IPS DF 6.9 (cell line): Measurements from ENCODE around the gene CAMKMT.
A peak's percentile ranks its signal among the peaks of the same experiment; 100 is the strongest.

ENCODE experiments used
- DNase-seq: peaks from one replicate; pipeline ENCODE4 v3.0.0-alpha.2; 2013; ENCODE audit warnings: low read depth, low spot score
- H3K27ac ChIP-seq: one replicate; pipeline ENCODE4 v1.5.1; 2013; ENCODE audit warnings: low read length, control low read depth
- H3K27me3 ChIP-seq: 2 replicates; pipeline ENCODE4 v1.6.1; 2013; ENCODE audit warnings: mild to moderate bottlenecking, low read length; ENCODE audit not compliant: control insufficient read depth, insufficient read depth
- H3K36me3 ChIP-seq: 2 replicates; pipeline ENCODE4 v1.6.1; 2013; ENCODE audit warnings: low read length; ENCODE audit not compliant: control insufficient read depth, insufficient read depth
- H3K4me1 ChIP-seq: 2 replicates; pipeline ENCODE4 v1.6.1; 2013; ENCODE audit warnings: low read length; ENCODE audit not compliant: control insufficient read depth, insufficient read depth
- H3K4me3 ChIP-seq: 2 replicates; pipeline ENCODE4 v1.5.1; 2013; ENCODE audit warnings: mild to moderate bottlenecking, low read length
- H3K9me3 ChIP-seq: 2 replicates; pipeline ENCODE4 v1.6.1; 2013; ENCODE audit warnings: low read length, inconsistent platforms; ENCODE audit not compliant: control insufficient read depth, insufficient read depth
- WGBS: extraction: QIAGEN DNeasy Blood & Tissue Kit; methylation state at CpG from one replicate; pipeline ENCODE4 v1.1.7; 2013; ENCODE audit warnings: mixed read lengths, missing lambda C conversion rate; ENCODE audit not compliant: insufficient read length, insufficient coverage; 5-methylcytosine and 5-hydroxymethylcytosine counted together

The CAMKMT gene

DNA sequence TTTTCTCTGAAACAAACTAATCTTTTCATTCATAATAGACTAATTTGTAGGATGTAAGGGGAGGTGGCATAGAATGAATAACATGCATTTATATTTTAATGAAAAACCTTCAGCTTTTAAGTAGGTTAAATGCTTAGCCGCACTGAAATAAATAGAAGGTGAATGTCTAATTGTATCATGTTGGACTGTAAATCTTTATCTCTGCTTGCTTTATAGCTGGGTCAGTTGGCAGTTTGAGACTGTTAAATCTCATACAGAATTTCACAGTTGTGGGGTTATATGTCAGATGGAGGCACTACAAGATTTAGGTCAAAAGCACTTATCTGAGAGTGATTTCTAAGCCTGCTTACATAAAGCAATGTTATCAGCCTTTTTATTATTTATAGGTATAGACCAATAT lies 405.0 kb downstream of the CAMKMT start:
- Histone ChIP-seq H3K4me3 (no peak overlapping the region), H3K9me3 (no peaks in the 10 kb centered on the region), H3K36me3 (no peaks in the 10 kb centered on the region), H3K27me3 (no peaks in the 10 kb centered on the region; the same call in 1 of the 2 replicates), H3K4me1 (peaks cover 2% of the 10 kb centered on the region; the same call in 1 of the 2 replicates), H3K27ac (no peak overlapping the region)
- no peak for DNase-seq
- WGBS: no CpG with 5 or more reads among the region's 1 CpG

DNA sequence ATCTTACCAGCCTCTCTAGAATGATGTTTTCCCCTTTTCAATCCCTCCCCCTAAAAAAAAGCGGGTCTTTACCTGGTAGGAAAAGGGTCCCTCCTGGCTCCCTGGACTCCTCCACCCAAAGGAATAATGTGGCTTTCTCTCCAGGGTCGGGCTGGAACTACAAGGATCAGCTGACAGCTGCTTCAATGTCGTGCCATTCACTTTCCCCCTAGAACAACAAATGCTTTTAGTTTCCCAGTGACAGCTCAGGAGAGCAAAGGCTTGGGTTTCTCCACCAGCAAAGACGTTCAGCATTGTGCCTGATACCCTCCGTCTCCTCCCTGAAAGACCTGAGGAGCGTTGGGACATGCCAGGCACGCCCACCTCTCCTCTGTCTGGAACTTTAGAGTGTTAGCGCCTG lies 405.9 kb downstream of the CAMKMT start:
- no CpG with 5 or more reads among the region's 8 CpGs for WGBS
- DNase-seq: no peak
- Histone ChIP-seq H3K27me3 (no peaks in the 10 kb centered on the region; the same call in 1 of the 2 replicates), H3K36me3 (no peaks in the 10 kb centered on the region), H3K27ac (no peak overlapping the region), H3K9me3 (no peaks in the 10 kb centered on the region), H3K4me3 (no peak overlapping the region), H3K4me1 (peaks cover 2% of the 10 kb centered on the region; the same call in 1 of the 2 replicates)

DNA sequence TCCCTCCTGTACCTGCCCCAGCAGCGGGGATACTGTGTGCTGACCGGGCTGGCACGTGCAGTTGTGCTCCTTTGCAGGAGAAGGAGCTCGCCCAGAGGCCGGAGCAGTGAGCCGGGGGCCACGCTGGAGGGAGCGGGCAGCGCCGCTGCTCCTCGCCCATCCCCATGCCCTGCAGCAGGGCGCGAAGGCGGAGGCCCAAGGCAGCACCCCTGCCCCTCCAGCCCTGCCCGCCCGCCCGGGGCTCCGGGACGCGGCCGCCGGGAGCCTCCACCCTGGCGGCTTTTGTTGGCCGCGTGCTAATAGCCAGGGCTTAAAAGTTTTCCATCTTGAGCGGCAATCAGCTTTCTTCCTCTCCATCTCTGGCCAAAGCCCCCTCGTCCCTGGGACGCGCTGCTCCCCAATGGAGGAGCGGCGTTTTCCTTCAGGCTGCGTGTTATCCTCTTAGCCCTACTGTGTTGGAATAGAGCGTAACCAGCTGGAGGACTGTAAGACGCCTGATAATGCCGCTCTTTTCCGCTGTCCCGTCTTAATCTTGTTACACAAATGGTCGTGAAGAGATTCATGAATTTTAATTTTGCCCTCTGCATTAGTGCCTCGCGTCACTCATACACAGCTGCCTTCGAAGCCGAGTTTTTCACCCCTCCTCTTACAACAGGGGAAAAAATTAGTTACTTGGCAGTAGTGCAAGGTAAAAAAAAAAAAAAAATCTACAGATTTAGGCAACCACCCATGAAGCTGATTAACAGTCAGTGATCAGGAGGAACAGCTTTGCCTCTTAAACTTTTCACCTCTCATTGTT lies 406.9 kb downstream of the CAMKMT start:
- no peak overlapping the region for H3K27ac ChIP-seq
- H3K4me1 ChIP-seq: peaks cover 2% of the 10 kb centered on the region; the same call in 1 of the 2 replicates
- H3K4me3 ChIP-seq: peak overlapping the region; percentile 16; the same call in 1 of the 2 replicates
- no peaks in the 10 kb centered on the region for H3K36me3 ChIP-seq
- no peak for DNase-seq
- no peaks in the 10 kb centered on the region; the same call in 1 of the 2 replicates for H3K27me3 ChIP-seq
- no peaks in the 10 kb centered on the region for H3K9me3 ChIP-seq
- no CpG with 5 or more reads among the region's 42 CpGs for WGBS

DNA sequence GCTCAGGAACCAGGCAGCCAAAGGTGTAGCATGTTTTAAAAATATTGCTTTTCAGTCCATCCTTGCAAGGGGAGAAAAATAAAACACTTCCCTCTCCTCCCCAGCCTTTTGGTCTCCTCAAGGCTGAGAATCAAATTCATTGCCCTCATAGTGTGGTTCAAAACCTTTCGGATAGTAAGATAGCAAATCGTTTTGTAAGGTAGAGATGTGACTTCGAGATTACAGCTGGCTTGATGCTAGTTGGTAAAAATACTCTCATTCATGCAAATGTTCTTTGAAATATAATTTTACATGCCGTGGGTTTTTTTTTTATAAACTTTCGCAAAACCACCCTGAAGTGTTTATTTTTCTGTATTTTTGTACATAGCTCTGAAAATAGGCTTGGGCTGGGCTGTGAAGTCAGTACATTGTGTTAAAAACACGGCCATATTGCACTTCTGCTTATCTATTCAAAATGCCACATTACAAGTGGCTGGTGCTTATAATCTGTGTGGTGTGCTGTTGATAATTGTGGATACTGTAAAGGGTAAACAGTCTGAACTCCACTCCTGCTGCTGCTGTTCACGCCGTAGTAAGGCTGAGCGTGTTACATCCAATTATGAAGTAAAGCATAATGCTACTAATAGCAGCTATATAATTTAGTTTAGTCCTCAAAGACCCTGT lies 407.7 kb downstream of the CAMKMT start:
- no CpG with 5 or more reads among the region's 9 CpGs for WGBS
- H3K4me1 ChIP-seq: peaks cover 2% of the 10 kb centered on the region; the same call in 1 of the 2 replicates
- DNase-seq: no peak
- H3K9me3 ChIP-seq: no peaks in the 10 kb centered on the region
- H3K36me3 ChIP-seq: no peaks in the 10 kb centered on the region
- H3K27me3 ChIP-seq: no peaks in the 10 kb centered on the region; the same call in 1 of the 2 replicates
- H3K27ac ChIP-seq: no peak overlapping the region
- H3K4me3 ChIP-seq: no peak overlapping the region

DNA sequence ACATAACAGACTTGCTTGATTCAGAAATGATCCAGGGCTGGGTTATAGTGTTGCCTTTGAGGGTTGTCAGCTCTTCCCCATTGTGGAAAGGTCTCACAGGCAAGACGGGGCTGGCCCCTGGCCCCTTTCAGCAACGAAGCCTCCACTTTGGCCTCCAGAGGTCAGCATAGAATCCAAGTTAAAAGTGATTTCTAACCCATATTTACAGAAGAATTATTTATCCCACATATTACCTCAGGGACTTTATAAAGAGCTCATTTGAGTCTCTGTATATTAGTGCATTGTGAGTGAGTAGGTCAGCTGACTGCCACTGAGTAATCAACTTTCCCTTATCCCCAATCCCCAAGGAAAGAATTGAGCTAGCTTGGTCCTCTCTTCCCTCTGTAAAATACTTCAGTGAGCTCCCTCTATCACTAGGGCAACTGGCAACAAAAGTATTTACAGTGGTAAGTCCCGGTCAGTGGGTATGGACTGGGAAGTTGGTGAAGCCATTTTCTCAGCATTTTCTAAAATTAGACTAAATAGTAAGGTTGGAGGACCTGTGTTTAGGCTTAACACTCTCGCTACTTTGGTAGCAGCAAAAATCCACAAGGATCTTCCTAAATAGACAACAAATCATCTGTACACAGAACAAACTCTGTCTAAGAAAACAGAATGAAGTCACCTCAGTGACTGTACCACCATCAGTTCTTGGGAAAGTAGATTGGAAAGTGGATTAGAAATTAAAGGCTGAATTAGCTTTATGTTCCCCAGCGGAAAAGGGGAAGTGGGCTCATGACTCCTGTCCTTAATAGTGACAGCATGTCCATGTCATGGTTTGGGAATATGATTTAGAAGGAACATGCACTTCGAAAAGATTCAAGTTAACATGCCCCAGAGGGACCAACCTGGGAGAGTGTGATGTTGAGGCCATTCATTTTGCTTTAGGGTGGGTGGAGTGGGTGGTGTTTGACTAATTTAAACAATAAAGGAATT lies 408.8 kb downstream of the CAMKMT start:
- Histone ChIP-seq H3K27me3 (no peaks in the 10 kb centered on the region; the same call in 1 of the 2 replicates), H3K4me3 (no peak overlapping the region), H3K27ac (no peak overlapping the region), H3K36me3 (no peaks in the 10 kb centered on the region), H3K4me1 (peaks cover 3% of the 10 kb centered on the region; the same call in 1 of the 2 replicates), H3K9me3 (no peaks in the 10 kb centered on the region)
- no peak for DNase-seq
- no CpG with 5 or more reads among the region's 6 CpGs for WGBS

DNA sequence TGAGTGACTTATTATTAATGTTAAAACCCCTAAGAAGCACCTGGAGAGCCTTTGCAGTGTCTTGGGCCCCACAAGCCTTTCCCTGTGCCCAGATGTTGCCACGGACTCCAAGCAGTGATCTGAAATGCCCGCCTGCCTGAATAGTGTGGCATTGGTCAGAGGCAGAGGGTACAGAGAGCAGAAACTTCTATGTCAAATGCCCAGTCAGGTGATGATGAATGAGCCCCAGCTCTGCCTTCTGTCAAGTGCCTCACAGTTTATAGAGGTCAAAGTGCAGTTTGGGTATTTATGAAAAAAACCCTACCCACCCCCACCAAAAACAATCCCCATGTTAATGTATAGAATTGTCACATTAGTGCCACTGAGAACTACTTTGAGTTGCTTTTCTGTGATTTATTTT lies 409.8 kb downstream of the CAMKMT start:
- no CpG with 5 or more reads among the region's 2 CpGs for WGBS
- Histone ChIP-seq H3K4me1 (peaks cover 3% of the 10 kb centered on the region; the same call in 1 of the 2 replicates), H3K9me3 (no peaks in the 10 kb centered on the region)

DNA sequence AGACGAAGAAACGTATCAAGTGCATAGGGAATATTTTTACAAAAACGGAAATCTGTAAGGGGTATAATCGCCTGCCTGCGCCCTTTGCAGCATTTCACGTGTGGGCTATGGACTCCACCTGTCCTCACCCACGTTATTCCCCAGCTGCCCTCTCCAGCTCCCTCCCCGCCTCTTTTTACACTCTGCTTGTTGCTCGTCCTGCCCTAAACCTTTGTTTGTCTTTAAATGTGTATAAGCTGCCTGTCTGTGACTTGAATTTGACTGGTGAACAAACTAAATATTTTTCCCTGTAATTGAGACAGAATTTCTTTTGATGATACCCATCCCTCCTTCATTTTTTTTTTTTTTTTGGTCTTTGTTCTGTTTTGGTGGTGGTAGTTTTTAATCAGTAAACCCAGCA lies 410.4 kb downstream of the CAMKMT start:
- Histone ChIP-seq H3K9me3 (no peaks in the 10 kb centered on the region), H3K27ac (no peak overlapping the region), H3K4me3 (no peak overlapping the region), H3K36me3 (no peaks in the 10 kb centered on the region), H3K4me1 (peaks cover 3% of the 10 kb centered on the region; the same call in 1 of the 2 replicates), H3K27me3 (no peaks in the 10 kb centered on the region; the same call in 1 of the 2 replicates)
- no peak for DNase-seq
- no CpG with 5 or more reads among the region's 9 CpGs for WGBS

More for the DNA sequence above, 409.8 kb downstream of the CAMKMT start:
- H3K27ac ChIP-seq: no peak overlapping the region
- no peak for DNase-seq
- H3K4me3 ChIP-seq: no peak overlapping the region
- no peaks in the 10 kb centered on the region for H3K36me3 ChIP-seq
- H3K27me3 ChIP-seq: no peaks in the 10 kb centered on the region; the same call in 1 of the 2 replicates

DNA sequence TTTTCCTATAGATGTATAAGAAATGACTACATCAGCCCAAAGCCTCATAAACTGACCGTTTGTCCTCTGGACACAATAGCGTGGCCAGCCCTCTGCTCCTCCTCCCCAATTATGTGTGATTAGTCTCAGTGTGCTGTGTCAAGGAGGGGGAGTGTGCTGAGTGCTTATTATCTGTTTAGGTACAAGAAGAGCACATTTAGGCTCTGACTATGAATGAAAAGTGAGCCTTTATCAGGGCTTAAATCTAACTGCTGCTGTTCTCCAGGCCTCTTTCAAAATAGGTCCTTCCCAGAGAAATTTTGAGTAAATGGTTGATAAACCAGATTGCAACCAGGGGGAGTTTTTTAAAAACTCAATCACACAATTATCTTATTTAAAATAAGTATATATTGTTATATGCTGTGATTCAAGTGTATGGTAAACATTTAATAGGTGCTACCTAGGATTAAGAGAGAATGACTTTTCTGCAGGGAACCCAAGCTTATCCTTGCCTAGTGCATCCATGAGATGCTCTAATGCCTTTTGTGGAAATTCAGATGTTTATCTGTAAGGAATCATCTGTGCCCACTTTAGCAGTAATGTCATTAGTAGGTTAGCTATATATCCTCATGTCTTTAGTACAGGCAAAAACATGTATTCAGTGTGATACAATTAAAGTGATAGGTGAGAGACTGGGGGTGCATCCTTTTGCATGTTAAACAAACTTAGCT lies 411.1 kb downstream of the CAMKMT start:
- WGBS: no CpG with 5 or more reads among the region's 2 CpGs
- Histone ChIP-seq H3K9me3 (no peaks in the 10 kb centered on the region), H3K27ac (no peak overlapping the region), H3K4me1 (peaks cover 3% of the 10 kb centered on the region; the same call in 1 of the 2 replicates), H3K4me3 (no peak overlapping the region), H3K27me3 (no peaks in the 10 kb centered on the region; the same call in 1 of the 2 replicates), H3K36me3 (no peaks in the 10 kb centered on the region)
- no peak for DNase-seq

DNA sequence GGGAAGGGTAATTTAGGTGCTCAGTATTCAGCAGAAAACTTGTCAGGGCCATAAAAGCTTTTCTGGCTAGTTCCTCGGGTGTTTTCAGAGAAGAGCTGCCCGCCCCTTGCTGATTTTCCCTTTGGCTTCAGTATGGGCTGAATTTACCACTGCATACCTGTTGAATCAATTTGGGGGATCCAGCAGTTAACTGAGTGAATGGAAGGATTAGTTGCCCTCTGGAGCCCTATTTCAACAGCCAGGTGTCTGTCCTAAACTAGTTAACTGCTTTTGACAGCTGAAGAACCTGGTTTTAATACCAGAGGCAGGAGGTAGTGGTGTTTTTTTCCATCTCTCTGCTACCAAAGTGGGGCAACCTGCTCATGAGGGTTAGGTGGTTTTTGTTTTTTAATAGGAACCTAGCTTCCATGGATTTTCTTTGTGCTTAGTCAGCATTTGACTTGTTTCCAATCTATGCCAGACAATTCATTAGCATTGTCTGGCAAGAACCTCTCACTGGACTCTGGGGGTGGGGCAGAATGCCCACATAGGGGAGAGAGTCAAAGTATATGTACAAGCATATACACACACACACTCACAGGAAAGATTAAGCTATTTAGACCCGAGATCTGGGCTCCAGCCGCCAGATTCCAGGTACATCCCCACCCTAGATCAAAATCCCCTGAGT lies 413.2 kb downstream of the CAMKMT start:
- H3K9me3 ChIP-seq: no peaks in the 10 kb centered on the region
- H3K27me3 ChIP-seq: no peaks in the 10 kb centered on the region
- no peak overlapping the region for H3K27ac ChIP-seq
- H3K36me3 ChIP-seq: no peaks in the 10 kb centered on the region
- peaks cover 4% of the 10 kb centered on the region; the same call in 1 of the 2 replicates for H3K4me1 ChIP-seq
- no peak overlapping the region for H3K4me3 ChIP-seq
- DNase-seq: no peak
- no CpG with 5 or more reads among the region's 4 CpGs for WGBS
